GM19025 (cell line): ENCODE results near the gene ATP8A2.
"Not testable (repeated sequence)": the region's sequence is repeated elsewhere in the genome, so short reads cannot be mapped to it uniquely, and the experiment has no call there.

Experiments used
- ATAC-seq: cut with Tn5 transposase; IDR thresholded peaks from one replicate; pipeline ENCODE4 v1.9.1; 2021; ENCODE audit warnings: mild to moderate bottlenecking, low read depth, moderate library complexity; ENCODE audit not compliant: unreplicated experiment

Gene ATP8A2

GRCh38 chr13:25752957-25753551, 381.3 kb downstream of the ATP8A2 start:
- no peak for ATAC-seq

GRCh38 chr13:25753976-25754375, 382.2 kb downstream of the ATP8A2 start:
- ATAC-seq = no peak

- no peak for ATAC-seq
Observed at GRCh38 chr13:25756251-25756650, 384.5 kb downstream of the ATP8A2 start.

- ATAC-seq = no peak
Observed at GRCh38 chr13:25756912-25757311, 385.1 kb downstream of the ATP8A2 start.

- ATAC-seq = no peak
Observed at GRCh38 chr13:25761041-25761440, 389.3 kb downstream of the ATP8A2 start.

GRCh38 chr13:25762281-25762680, 390.5 kb downstream of the ATP8A2 start:
- ATAC-seq = no peak

GRCh38 chr13:25762795-25763377, 391.1 kb downstream of the ATP8A2 start:
- ATAC-seq = no peak

GRCh38 chr13:25764378-25764777, 392.6 kb downstream of the ATP8A2 start:
- ATAC-seq = no peak

GRCh38 chr13:25765266-25765665, 393.5 kb downstream of the ATP8A2 start:
- ATAC-seq = no peak

GRCh38 chr13:25766576-25766975, 394.8 kb downstream of the ATP8A2 start:
- no peak for ATAC-seq

- no peak for ATAC-seq
Observed at GRCh38 chr13:25766991-25767390, 395.2 kb downstream of the ATP8A2 start.

GRCh38 chr13:25768376-25768775, 396.6 kb downstream of the ATP8A2 start:
- no peak for ATAC-seq

GRCh38 chr13:25768838-25769237, 397.1 kb downstream of the ATP8A2 start:
- ATAC-seq = no peak

GRCh38 chr13:25770601-25771000, 398.8 kb downstream of the ATP8A2 start:
- ATAC-seq = no peak

- no peak for ATAC-seq
Observed at GRCh38 chr13:25771202-25771601, 399.4 kb downstream of the ATP8A2 start.

GRCh38 chr13:25771641-25772478, 400.1 kb downstream of the ATP8A2 start:
- no peak for ATAC-seq

GRCh38 chr13:25772534-25772933, 400.8 kb downstream of the ATP8A2 start:
- not testable (repeated sequence) for ATAC-seq

- ATAC-seq = not testable (repeated sequence)
Observed at GRCh38 chr13:25774056-25774455, 402.3 kb downstream of the ATP8A2 start.

GRCh38 chr13:25775275-25775674, 403.5 kb downstream of the ATP8A2 start:
- no peak for ATAC-seq

GRCh38 chr13:25775986-25776385, 404.2 kb downstream of the ATP8A2 start:
- no peak for ATAC-seq

GRCh38 chr13:25776722-25777121, 404.9 kb downstream of the ATP8A2 start:
- no peak for ATAC-seq

GRCh38 chr13:25777509-25777908, 405.7 kb downstream of the ATP8A2 start:
- no peak for ATAC-seq
